DMS153 (cell line): ENCODE data around the gene NXF1.
A peak's percentile ranks its signal among the peaks of the same experiment; 100 is the strongest.
"Not testable (repeated sequence)": the region's sequence is repeated elsewhere in the genome, so short reads cannot be mapped to it uniquely, and the experiment has no call there.

Experiments used
- DNase-seq: peaks from one replicate; lab custom pipeline; 2025; lab: John Stamatoyannopoulos, UW

Gene NXF1

GRCh38 chr11:62787005-62787759 is 18.1 kb downstream of the NXF1 start, which contains the start of gene TMEM179B:
TSS of gene TMEM179B (plus strand) at chr11:62787402. CDS start at chr11:62787432, 30 bp downstream.
- DNase-seq = peak; percentile 94

- peak; percentile 66 for DNase-seq
Observed at GRCh38 chr11:62786318-62787004, 18.8 kb downstream of the NXF1 start.

- no peak for DNase-seq
Observed at GRCh38 chr11:62782753-62783152, 22.5 kb downstream of the NXF1 start.

DNA sequence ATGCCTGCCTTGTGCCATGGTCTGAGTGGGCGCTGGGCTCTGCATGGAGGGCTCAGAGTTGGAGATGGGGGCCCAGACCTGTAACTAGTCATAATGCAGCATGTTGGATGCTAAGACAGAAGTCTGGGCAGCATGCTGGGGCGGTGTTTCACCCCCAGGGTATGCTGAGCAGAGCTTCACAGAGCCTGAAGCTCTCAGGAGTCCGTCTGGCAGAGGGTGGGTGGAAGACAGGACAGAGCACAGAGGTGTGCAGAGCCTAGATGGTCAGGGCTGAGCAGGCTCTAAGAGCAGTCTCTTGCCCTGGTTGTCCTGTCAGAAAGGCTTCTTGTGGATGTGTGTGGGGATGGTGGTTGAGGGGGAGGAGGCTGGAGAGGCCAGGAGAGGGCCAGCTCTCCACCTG is 26.8 kb downstream of the NXF1 start:
- DNase-seq = no peak

DNA sequence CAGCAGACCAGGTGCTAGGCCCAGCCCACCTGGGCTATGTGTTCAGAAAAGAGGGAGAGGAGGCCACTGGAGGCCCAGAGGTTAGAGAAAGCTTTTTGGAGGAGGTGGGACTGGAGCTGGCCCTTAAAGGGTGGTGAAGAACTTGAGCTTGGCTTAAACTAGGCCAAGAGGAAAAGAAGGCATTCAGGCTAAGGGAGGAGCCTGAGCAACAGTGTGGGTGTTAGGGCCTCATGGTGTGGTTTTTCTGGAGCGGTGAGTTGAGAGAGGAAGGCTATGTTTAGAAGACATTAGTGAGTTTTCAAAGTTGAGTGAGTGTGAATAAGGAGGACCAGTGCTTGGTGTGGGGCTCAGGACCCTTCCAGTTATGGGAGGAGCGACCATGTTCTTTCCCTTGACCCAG is 27.9 kb downstream of the NXF1 start:
- DNase-seq = no peak

- no peak for DNase-seq
Observed at GRCh38 chr11:62775646-62776045, 29.6 kb downstream of the NXF1 start.

- no peak for DNase-seq
Observed at GRCh38 chr11:62774407-62774806, 30.8 kb downstream of the NXF1 start.

- peak; percentile 95 for DNase-seq
Observed at GRCh38 chr11:62771144-62772021, 33.9 kb downstream of the NXF1 start, which contains the start of gene TAF6L. TSS of gene TAF6L (plus strand) at chr11:62771396. CDS start at chr11:62775784, 4,388 bp downstream.

DNA sequence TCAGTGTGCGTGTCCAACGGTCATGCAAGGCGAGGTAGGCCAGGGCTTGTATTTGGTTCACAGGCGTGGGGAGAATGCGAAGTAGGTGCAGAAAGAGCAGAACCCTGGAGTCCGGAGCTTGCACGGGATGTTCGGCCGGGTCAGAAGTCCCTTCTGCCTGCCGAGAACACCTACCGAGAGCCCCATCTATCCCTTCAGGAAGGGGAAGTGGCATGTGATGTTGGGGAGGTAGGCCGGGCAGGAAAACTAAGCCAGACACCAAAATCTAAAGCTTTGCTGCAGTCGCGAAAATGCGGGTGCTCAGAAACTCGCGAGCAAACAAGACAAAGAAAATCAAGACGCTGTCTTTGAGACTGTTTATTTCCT is 34.5 kb downstream of the NXF1 start:
- peak; percentile 31 for DNase-seq

DNA sequence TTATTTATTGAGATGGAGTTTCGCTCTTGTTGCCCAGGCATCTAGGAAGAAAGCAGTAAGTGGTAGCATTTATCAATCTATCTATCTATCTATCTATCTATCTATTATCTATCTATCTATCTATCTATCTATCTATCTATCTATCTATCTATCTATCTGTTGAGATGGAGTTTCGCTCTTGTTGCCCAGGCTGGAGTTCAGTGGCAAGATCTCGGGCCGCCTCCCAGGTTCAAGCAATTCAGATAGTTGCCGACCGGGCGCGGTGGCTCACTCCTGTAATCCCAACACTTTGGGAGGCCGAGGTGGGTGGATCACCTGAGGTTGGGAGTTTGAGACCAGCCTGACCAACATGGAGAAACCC is 44.4 kb downstream of the NXF1 start:
- DNase-seq = not testable (repeated sequence)

- no peak for DNase-seq
Observed at GRCh38 chr11:62757846-62758788, 47.1 kb downstream of the NXF1 start.

- DNase-seq = no peak
Observed at GRCh38 chr11:62755086-62755615, 50.1 kb downstream of the NXF1 start.

GRCh38 chr11:62753736-62754603 is 51.3 kb downstream of the NXF1 start, which contains the start of gene ZBTB3:
TSS of gene ZBTB3 (minus strand) at chr11:62754160. CDS start at chr11:62753664, 496 bp downstream.
- peak; percentile 99 for DNase-seq

GRCh38 chr11:62752994-62753735 is 52.1 kb downstream of the NXF1 start:
- no peak for DNase-seq

DNA sequence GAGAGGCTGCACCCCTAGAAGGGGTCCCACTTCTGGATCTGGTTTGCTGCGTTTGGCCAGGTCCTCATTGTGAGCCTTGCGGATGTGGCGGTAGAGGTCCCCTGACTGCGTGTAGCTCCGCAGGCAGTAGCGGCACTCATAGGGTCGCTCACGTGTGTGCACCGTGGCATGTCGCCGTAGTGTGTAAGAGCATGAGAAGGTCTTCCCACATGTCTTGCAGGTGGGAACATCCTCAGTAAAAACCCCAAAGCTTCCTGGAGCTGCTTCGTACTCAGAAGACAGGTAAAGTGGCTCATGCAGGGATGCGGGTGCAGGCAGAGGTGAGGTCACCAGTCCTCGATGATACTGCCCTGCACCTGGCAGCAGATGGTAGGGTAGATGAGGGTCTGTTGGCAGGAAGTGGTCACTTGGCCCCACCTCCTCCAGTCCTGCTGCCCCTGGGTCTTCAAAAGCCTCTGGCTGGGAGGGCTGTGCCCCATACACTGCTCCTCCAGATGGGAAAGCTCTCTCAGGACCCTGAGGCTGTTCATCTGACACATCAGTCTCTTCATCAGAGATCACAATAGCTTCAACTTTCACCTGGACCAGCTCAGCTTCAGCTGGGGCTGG is 53.0 kb downstream of the NXF1 start:
- DNase-seq = no peak

GRCh38 chr11:62749931-62750330 is 55.3 kb downstream of the NXF1 start:
- not testable (repeated sequence) for DNase-seq

DNA sequence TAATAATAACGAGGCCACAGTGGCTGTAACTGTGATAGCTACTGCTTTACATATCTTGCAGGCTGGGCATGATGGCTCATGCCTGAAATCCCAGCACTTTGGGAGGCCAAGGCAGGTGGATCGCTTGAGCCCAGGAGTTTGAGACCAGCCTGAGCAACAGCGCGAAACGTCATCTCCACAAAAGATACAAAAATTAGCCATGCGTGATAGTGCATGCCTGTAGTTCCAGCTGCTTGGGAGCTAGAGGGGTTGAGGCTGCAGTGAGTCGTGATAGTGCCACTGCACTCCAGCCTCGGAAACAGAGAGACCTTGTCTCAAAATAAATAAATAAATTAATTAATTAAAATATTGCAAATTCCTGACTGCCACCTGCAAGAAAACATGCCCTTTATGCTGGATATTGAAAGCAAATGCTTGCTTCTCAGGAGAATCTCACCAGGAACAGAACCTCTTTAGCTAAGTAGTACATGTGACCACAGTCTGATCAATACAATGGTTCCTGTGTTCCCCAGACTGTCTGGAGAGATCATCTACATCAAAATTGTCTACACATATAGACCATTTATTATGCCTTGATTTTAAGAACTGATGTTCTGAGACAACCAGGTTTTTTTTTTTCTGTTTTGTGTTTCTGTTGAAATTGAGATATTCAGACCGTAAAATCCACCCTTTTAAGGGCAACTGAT is 57.6 kb downstream of the NXF1 start:
- DNase-seq = no peak
